LHCN-M2 (cell line): ENCODE data around the gene PRDM5. TPM values are rescaled to one million over a fixed set of nuclear protein-coding genes. Genes with fewer than 3 reads are reported as not detected.

Experiments used
- DNase-seq: peaks from one replicate; pipeline ENCODE4 v3.0.0-alpha.2; 2012; ENCODE audit warnings: low read depth
- total RNA-seq: library from RNA; depleted of rRNA; stranded (reverse); fragments of >200 nt; gene quantifications from 2 replicates; pipeline ENCODE4 v1.2.3, GENCODE V29; 2014

The PRDM5 gene
- total RNA-seq, 1 experiment from 2014 or later = 16.5 TPM

DNA sequence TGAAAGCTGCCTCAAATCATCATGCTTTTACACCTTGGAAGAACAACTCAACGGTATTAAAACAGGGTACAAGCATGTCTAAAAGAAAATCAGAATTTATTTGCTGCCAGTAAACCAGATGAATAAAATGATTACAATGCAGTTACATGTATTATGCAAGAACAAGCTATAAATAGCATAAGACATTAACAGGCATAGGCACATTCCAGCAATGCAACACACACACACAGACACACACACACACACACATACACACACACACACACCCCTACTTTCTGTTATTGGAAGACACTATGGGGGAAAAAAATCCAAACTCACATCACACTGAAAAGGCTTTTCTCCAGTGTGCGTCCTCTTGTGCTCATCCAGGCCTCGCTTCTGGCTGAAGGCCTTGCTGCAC lies 212.5 kb downstream of the PRDM5 start:
- DNase-seq = peak; percentile 47

DNA sequence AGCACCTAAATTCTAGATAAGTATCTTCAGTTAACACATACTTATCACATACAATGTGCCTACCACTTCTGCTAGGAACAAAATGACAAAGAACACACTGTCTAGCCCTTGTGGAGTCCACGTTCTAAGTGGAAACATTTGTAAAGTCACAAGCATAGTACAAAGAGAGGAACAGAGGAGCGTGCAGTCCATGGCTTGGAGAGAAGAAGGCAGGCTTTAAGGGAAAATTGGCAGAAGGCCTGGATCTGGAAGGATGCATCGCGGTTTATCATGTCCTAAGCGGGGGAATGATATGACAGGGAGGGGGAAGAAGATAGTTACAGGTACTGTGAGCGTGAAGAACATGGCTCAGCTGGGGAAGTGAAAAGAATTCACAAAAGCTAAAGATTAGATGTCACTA lies 218.0 kb downstream of the PRDM5 start:
- DNase-seq = no peak

DNA sequence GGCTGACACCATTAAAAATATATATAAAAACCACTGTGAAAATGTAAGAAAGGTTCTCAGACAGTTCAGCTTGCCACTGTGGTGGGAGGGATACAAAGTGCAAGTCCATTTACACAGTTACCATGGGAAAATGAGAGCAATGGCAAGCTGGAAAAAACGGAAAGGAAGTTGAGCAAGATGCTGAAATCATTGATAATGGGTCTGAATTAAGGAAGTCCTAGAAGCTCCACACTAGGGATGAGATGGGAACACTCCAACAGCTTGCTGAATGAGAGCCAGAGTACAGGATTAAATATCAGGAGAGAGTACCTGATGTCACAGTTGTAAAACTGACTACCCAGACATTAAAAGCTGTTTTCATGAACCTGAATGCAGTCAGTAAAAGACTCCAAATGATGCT lies 218.6 kb downstream of the PRDM5 start:
- no peak for DNase-seq

DNA sequence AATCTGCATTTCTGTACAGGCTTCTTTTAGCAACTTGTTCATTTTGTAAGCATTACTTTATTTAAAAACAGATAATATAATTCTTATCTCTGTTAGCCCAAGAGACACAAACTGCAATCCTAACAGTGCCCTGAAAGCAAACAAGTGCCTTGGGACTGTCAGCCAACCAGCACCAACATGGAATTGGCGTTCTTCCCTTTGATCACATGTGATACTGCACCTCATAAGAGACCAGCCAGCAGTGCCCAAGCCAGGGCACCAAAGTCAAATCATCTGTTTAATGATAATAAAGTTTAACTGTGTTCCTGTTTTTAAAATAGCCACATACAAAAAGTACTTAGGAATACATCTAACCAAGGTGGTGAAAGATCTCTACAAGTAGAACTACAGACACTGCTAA lies 223.2 kb downstream of the PRDM5 start:
- no peak for DNase-seq

DNA sequence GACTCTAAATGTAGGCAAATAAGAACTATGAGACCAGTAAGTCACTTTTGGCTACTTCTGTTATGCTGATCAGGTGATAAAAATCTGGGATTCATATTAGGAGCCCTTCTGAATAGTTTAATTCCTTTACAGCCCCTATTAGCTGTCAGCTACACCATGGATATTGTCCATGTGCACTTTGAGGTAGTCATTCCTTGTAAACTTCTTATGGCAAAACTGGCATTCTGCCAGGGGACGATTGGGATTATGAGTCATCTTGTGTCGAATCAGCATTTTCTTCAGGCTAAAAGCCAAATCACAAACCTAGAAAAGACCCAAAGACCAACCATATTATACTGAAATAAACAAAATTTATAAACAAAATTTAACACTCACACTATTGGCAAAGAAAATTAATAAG lies 227.6 kb downstream of the PRDM5 start:
- peak; percentile 84 for DNase-seq

DNA sequence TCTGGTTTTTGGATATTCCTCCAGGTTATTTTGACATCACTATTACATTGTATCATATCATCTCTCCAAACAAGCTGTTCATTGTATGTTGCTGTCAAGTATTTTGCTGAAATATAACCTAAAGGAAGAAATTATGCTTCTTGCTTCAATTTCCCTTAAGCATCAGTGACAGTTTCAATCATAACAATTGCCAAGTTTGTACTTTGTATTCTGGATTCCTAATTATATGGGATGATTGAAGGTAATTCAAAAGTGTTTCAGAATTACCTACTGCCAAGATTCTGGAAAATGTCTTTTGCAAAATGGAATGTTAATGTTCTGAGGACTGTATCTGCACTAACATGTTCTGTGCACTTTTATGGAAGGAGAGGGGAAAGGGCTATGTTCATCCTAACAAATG lies 228.7 kb downstream of the PRDM5 start:
- no peak for DNase-seq

DNA sequence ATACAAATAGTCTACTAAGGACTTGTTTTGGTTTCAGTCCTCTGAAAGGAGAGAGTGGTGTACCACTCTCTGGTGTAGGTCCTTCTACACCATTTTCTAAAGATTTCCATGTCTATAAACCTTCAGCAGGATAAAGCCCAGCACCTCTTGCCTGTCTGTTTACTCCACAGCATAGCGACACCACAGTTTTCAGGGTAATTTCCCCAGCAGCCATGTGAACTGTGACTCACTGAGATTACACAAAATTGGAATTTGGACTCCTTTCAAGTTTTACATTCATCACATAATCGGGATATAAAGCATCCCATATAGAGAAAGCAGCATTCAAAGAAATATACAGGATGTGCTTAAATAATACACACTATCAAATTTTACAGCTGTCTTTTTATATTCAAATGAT lies 229.6 kb downstream of the PRDM5 start:
- DNase-seq = peak; percentile 79

DNA sequence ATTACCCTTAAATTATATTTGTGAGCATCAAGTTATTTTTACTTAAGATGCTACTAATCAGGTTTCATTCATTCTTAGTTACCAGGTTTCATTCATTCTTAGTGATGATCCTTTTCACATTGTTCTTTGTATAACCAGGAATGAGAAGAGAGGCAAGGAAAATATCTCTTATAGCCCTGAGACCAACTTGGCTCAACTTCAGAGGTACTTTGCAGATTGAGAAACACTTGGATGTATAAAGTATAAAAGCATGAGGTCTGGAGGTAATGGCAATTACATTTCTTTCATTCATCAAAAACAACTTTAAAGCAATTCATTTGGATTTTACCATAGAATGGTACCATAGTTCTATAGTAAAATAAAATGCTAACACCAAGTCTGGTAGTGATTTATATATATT lies 231.0 kb downstream of the PRDM5 start:
- DNase-seq = no peak

DNA sequence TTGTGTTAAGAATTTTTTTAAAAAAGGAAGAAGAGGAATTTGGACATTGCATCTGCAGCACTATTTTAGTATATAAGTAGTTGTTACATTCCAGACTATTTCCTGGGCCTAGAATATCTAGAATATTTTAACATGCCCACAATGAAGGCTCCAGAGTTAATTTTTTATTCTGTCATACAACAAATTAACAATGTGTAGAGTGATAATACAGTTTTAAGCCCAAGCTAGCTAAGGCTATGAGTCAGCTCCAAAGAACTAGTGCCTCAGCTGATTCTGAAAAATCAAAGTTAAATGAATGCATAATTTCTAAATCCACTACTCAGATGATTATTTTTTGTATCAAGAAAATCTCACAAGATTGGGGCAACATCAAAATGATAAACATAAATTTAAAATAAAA lies 231.4 kb downstream of the PRDM5 start:
- no peak for DNase-seq

DNA sequence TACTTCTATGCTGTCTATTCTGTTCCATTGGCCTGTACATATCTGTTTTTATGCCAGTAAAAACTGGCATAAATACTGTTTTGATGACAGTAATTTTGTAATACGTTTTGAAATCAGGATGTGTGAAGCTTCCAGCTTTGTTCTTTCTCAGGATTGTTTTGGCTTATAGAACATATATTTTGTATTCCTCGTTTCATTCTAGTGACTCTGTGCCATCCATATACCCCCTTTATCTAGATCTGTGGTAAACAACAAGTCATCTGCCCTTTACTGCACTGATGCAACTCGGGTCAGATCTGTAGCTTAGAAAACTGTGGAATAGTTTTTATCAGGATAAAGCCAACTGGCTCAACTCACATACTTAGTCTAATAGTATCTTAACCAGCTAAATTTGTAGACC lies 233.7 kb downstream of the PRDM5 start:
- DNase-seq = no peak

DNA sequence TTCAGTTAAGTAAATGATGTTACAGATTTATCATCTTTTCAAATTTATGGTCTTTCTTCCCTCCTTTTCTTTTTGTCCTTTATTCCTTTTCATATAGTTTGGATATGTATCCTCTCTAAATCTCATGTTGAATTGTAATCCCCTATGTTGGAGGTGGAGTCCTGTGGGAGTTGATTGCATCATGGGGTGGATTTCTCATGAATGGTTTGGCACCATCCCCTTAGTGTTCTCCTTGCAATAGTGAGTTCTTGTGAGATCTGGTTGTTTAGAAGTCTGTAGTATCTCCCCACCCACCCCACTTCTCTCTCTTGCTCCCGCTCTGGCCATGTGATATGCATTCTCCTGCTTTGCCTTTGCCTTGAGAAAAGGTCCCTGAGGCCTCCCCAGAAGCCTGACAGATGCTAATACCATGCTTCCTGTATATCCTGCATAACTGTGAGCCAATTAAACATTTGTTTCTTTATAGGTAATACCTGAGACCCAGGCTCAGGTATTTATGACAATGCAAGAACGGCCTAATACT lies 236.7 kb downstream of the PRDM5 start:
- DNase-seq = peak; percentile 29

DNA sequence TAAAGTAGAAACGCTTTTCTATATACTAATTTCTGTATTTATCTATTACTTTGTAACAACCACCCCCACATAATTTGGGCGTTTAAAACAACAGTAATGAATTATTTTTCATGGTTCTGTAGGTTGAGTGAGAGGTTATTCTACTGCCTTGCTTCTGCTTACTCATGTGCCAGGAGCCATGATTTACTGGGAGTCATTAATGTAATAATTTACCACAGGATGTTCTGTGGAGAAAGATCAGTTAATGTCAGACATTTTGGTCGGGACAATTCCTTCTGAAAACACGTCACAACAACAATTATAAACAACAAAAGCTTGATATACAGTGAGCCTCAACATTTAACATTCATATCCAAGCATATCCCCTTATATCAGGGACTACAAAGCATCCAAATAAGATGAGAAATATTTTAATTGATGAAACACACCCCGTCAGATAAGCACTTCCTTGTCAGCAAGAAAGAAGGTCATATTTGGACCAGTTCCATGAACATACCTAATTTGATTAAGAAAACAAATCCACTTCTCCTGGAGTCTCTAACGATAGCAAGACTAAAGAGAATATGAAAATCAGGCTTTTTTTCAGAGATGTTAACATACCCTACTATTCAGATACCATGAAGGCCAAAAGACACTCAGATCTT lies 238.5 kb downstream of the PRDM5 start:
- DNase-seq = no peak

DNA sequence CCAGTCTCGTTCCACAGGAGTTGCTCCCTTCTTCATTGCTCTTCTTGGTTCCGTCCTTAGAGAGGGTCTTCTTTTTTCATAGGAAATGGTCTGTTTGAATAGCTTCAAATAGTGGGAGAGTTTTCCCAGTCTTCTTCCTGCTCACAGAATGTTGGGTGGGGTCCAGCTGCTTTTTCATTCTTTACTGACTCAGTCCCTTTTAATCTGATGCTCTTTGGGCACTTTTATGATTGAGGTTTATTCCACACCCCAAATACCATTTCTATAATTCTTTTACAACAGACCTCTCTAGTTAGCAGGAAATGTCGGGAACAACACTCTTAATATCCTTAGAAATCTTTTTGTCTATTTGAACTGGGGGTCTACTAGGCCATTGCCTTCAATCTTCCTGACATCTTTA lies 239.5 kb downstream of the PRDM5 start:
- DNase-seq = no peak

DNA sequence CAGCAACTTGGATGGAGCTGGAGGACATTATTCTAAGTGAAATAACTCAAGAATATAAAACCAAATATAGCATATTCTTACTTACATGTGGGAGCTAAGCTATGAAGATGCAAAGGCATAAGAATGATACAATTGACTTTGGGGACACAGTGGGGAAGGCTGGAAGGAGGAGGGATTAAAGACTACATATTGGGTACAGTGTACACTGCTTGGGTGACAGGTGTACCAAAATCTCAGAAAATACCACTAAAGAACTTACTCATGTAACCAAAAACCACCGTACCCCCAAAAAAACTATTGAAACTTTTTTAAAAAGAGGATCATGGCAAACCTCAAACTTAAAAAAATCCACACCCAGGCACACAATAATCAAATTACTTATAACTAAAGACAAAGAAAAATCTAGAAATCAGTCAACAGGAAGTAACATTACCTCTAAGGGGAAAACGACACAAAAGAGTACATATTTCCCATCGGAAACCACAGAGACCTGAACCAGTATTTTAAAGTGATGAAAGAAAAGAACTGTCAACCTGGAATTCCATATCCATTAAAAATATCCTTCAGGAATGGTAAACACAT lies 241.8 kb downstream of the PRDM5 start:
- no peak for DNase-seq

DNA sequence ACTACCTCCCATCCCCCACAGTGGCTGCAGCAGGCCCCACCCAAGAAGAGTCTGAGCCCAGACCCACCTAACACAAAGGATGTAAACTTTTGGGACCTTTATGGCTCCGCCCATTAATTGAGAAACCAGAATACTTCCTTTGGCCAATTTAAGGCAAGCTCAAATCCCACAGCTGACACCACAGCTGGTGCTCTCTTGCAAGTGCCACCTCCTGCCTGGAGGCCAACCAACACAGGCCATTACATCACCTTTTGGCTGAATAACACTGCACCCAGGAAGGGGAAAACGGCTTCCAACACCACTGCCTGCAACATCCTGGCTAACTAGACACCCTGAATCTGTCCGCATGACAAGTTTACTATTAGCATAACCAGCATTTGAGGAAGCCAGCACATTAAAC lies 248.8 kb downstream of the PRDM5 start:
- DNase-seq = no peak

DNA sequence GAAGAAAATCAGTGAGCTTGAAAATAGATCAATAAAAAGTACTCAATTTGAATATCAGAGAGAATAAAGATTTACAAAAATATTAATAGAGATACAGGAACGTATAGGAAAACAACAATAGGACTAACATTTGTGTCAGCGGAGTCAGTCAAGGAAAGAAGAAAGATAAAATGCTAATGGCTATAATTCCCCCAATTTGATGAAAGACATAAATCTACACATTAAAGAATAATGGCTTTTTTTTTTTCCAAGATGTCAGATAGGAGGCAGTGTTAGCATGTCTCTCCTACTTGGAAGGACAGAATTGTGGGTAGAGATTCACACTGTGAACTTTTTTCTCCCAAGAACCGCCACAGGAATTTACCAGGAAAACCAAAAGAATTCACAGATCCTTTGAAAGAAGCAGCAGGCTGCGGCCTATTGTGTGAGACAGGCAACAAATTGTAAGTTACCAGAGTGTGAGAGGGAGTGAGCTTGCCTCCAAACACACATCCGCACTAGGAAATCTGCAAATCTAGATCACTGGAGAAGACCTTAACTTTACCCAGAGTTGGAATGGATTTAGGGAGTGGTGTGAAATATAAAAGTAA lies 249.9 kb downstream of the PRDM5 start:
- no peak for DNase-seq

DNA sequence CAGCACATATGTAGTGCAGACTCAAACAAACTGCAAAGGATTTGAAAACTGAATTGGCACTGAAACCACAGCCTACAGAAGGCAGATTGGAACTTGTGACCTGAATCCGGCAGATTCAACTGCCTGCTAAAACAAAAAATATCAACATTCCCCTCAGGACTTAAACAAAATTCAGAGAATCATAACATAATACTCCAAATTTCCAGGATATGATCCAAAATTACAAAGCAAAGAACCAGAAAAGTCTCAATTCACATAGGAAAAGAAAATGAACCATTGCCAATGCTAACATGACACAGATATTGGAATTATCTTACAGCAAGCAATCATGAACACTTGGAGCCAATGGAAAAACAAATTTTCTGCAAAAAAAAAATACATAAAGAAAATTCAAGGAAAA lies 250.4 kb downstream of the PRDM5 start:
- DNase-seq = no peak

DNA sequence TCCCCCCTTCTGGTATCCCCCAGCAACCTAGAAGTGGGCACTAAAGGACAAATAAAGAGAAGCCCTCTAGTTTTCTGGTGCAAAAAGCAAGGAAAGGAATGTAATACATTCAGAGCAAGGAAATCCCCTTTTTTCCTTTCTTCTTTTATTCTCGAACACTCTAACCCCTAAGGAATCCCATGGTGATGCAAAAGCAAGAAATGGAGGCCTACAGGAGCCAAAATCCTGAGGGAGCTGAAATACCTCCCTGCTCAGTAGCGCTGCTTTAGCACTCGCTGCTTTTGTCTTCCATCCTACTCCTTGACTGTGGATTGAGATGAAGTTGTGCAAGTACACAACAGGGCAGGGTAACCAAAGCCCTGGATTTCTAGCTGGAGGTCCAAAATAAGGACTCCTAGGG lies 251.0 kb downstream of the PRDM5 start:
- no peak for DNase-seq

DNA sequence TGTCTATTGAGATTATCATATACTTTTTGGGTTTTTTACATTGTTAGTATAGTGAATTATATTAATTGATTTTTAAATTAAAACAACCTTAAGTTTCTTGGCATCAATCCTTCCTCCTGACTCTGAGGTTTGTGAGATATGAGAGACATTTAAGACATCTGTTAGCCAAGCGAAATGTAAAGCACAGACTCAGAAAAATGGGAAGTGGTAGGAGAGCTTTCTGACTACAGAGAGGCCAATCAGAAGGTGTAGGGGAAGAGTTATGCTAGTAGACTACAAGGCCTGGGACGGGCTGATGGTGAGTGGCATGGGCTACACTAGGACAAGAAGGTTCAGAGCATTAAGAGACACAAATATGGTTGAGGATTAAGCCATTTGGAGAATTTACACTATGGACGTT lies 255.4 kb downstream of the PRDM5 start:
- no peak for DNase-seq

DNA sequence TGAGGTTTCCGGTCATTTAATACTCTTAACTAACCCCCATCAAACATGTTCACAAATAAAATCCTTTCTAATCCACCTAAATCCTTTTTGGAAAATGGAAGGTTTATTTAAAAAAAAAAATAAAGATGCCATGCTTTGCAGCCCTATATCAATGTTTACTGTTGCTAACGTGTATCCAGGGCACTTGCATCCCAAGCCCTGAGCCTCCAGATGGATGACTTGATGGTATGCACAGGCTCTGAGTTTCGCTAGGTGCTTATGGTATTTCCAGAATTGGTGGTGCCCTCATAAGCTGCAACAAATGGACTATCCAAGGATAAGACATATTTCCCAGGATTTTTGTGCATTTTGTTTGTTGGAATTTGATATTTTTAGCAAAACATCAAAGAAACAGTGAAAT lies 257.7 kb downstream of the PRDM5 start:
- DNase-seq = no peak

DNA sequence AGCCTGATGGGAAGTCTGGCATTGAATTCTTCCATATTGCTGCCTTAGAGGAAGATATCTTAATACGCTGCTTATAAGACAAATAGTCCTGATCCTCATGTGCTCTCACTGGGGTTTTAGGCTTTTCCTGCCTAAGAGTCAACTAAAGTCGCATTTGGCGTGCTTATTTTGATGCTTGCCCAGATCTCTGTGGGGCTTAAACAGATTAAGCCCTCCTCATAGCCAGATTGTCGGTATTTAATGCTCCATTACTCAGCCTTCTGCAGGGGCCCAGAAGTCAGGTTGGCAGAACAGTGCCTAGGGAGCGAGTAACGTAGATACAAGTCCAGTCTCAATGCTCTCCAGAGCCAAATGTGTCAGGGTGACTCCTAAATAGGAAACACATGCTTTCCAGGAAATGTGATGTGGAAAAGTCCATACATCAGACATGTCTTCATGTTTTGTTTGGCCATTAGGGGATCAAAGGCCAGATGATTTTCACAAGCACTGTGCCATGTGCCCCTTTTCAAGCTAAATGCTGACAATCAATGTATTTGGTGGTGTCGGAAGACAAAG lies 262.8 kb downstream of the PRDM5 start:
- no peak for DNase-seq

DNA sequence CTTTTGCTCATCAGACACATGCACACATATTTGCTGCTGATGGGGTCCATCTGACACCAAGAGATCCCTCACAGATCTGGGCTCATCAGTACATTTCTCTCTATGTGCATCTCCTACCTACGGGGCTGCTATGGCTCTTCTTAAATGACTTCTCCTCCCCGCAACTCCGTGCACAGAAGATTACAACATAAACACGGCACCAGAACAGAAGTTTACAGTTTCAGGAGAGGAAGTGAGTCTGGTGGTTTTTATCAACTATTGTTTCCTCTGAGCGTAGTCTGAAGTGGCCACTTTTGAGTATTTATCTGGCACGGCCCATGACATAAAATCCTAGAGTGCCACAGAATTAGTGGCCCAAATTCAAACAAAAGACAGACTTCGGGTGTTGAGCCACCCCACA lies 263.8 kb downstream of the PRDM5 start:
- no peak for DNase-seq
